Stimulated activated CD8-positive, alpha-beta memory T cell treated with anti-CD3 and anti-CD28 coated beads, Interleukin-4, amount 100 ng/mL, for 24 hours (primary cell): Measurements from ENCODE around the gene GATA1.
A peak's percentile ranks its signal among the peaks of the same experiment; 100 is the strongest.

ENCODE experiments used
- DNase-seq: peaks from one replicate; pipeline ENCODE4 v3.0.0-alpha.2; 2020; ENCODE audit warnings: low read depth

Gene GATA1

DNA sequence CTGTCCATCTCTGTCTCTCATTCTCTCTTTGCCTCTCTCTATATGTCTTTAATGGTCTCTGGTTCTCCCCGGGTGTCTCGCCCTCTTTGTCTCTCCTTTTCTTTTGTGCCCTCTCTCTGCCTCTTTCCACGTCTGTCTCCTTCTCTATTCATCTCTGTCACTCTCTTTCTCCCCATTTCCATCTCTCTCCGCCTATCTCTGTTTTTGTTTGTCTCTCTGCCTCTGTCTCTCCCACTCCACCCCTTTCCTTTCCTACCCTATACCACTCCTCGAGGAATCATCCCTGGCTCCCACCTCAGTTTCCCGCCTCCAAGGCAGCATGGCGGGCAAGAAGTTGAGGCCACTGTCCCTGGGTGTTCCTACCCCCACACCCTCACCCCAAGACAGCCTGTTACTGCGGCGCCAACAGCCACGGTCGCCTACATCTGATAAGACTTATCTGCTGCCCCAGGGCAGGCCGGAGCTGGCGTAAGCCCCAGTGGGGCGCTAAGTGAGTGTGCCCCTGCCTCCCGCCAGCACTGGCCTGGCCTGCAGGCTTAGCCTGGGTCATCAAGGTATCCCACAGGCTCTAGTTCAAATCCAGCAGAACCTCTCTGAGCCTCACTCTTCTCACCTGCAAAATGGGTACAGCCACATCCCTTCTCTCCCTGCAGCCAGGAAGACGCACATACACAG, 713 bp upstream of the GATA1 start:
- no peak for DNase-seq

DNA sequence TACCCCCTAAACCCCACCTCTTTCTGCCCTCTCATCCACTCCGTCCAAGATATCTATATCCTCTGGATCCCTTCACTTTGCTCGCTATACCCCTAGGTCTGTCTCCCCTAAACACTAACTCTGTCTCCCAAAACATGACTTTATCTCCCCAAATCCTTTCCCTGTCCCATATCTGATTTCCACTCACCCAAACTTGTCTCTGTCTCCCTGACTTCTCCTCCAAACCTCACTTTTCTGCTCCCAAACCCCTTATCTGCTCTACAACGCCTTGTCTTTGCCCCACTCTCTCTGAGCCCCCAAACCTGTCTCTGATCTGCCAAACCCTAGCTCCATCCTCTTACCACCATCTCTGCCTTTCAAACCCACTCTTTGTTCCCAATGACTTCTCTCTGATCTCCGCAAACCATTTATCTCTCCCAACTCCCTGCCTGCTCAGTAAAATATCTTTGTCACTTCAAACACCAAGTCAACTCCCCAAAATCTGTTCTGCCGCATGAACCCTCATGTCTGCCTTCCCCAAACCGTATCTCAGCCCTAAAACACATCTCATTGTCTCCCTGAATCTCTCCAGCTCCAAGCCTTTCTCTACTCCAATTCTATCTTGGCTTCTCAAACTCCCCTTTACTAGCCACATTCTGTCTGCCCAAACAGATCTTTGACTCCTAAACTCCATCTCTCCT, 575 bp downstream of the GATA1 start:
- no peak for DNase-seq

DNA sequence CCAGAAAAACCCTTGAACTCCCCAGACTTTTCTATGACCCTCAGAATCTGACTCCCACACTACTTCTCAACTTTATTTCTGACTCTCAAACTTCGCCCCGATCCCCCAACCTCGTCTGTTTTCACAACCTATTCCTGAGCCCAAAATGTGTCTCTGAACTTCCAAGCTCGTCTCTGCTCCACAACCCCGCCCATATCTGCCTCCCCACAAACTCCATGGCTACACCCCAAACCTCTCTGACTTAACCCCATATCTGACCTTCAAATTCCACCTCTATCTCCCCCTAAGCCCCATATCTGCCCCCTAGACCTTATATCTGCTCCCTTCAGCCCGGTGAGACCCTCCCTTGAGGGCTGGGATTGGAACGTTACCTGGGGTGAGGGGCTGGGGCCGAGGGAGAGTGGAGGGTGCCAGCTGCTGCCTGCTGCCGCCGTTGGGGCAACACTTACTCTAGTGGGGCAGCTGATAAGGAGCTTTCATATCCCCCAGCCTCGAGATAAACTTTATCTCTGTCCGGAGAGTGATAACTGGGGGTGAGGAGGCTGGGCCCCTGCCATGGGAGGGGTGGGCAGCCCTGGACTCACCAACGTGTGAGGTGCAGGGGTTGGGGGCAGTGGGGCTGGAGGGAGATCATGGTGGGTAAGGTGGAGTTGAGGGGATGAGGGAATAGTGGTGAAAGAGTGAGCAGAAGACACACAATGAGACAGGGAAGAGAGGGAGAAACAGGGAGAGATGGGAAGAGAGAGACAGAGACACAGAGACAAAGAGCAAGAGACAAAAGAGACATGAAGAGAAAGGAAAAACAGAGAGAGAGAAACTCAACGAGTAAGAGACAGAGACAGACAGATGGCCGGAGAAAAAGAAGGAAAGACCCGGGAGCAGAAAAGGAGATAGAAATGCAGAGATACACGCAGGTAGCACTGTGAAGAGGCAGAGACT, 1.4 kb downstream of the GATA1 start:
- DNase-seq: no peak

DNA sequence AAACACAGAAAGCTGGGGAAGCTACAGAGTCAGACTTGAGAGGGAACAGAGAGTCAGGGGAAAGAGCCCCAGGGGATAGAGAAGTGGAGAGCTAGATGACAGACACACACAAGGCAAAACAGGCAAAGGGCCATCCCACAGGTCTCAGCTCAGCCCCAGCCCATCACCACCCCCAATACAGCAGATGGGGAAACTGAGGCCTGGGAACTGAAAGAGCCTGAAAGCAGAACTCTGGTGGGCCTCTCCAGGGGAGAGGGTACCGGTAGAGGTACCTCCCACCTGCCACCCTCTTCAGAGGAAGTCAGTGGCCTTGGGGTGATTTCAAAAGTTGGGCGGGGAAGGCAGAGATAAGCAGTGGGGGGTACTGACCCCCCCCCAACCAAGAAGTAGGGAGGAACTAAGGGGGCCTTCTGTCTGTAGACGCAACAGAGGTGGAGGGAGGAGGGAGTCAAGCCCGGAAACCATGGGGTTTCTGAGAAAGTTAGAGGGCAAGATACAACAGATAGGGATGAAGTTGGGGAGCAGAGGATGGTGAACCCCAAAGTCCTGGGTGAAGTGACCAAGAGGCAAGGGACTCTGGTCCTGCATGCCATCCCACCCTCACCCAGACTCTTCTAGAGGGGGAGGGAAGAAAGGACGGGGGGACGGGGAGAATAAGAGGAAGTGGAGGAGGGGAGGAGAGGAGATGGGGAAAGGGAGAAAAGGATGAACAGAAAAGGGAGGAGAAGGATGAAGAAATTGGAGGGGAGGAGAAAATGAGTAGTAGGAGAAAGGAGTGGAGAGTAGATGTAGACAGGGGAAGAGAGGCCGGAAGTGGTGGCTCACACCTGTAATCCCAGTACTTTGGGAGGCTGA, 3.2 kb downstream of the GATA1 start:
- DNase-seq: no peak

DNA sequence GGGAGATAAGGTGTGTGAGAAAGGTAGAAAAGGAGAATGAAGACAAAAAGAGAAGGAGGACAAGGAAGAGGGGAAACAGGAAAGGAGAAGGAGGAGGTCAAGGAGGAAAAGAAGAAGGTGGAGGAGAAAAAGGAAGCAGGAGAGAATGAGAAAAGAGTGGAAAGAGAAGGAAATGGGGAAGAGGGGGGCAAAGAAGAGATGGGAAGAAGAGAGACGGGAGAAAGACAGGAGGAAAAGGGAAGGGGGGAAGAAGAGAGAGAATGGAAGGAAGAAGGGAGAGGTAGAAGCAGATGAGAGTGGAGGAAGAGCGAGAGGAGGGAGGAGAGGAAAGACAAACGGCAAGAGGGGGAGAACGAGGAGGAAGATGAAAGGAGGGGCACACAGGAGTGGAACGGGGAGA, 4.1 kb downstream of the GATA1 start:
- DNase-seq: no peak

DNA sequence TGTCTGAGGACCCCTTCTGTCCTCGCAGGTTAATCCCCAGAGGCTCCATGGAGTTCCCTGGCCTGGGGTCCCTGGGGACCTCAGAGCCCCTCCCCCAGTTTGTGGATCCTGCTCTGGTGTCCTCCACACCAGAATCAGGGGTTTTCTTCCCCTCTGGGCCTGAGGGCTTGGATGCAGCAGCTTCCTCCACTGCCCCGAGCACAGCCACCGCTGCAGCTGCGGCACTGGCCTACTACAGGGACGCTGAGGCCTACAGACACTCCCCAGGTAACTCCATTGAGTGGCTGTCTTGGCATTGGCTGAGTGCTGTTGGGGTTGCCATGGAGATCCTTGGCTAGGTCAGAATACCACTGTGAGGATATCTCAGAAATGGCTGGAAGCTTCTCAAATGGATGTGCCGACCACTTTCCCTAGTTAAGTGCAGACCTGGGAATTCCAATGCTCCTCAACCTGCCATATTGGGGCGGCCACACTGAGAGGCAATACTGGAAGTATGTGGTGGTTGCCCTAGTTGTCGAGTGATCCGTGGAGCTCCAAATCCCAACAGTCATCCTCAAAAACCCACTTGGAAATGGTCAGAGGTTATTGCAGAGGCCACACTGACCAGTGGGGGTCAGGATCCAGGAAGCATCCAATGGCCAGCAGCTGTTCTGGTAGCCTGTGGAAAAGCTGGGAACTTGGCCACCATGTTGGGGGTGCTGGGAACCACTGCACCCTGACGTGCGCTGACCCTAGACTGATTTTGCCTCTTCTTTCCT, 4.9 kb downstream of the GATA1 start:
- no peak for DNase-seq

DNA sequence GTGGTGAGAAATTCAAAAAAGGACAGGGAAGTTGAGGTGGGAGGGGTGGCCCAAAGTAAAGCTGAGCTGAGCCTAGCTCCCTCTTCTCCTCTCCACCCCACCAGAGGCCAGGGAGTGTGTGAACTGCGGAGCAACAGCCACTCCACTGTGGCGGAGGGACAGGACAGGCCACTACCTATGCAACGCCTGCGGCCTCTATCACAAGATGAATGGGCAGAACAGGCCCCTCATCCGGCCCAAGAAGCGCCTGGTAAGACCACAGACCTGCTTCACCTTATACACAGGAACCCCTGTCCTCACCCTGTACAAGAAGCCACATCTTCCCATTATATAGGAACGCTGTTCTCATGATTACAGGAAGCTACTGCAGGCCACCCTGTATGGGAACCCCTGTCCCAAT, 5.8 kb downstream of the GATA1 start:
- DNase-seq: no peak

DNA sequence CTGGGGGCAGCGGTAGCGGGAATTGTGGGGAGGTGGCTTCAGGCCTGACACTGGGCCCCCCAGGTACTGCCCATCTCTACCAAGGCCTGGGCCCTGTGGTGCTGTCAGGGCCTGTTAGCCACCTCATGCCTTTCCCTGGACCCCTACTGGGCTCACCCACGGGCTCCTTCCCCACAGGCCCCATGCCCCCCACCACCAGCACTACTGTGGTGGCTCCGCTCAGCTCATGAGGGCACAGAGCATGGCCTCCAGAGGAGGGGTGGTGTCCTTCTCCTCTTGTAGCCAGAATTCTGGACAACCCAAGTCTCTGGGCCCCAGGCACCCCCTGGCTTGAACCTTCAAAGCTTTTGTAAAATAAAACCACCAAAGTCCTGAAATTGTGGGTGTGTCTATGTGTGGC, 7.5 kb downstream of the GATA1 start:
- no peak for DNase-seq

DNA sequence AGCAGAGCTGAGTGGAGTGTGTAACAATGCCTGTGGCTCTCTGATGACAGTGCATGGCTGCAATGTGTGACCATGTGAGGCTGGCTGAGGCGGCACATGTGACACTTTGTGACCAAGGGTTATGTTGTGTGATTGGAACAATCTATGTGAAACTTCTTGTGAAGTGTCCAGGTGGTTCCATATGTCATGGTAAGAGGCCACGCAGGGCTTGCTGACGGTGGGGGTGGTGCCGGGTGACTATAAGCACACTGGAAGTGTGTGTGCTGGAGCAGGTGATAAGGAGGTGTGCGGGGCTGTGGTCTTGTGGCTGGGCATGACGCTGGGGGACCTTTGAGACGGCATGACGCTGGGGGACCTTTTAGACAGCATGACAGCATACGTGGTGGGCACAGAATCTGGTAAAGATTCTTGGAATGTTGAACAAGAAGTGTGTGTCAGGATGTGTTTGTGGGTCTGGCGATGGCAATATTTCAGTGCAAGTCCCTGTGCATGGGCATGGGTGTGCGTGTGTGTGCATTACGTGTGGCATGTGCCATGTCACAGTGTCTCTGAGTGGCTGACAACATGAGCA, 8.0 kb downstream of the GATA1 start:
- DNase-seq: no peak

DNA sequence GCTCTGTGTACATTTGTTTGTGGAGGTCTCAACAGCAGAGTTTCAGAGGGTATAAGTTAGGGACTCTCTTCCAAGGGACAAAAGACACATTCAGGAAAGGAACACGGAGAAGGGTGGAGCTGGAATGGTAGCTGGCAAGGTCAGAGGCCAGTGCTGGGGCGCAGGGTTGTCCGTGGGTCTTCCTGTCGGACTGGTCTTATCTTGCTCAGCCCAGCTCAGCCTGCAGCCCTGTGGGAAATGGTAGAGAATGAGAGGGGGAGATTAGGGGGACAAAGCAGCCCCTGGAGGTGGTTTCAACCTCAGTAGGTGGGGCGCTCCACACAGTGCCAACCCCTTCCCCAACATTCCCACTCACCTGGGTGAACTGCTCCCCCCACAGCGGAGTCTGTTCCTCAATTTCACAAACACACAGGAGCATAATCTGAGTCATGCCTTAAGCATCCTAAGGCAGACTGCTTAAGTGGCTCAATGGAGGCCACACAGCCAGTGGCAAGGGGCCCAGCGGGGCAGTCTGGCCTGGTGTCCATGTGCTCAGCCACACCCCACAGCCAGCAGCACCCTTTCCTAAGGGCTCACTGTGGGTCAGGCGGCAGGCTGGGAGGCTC, 8.6 kb downstream of the GATA1 start:
- no peak for DNase-seq

DNA sequence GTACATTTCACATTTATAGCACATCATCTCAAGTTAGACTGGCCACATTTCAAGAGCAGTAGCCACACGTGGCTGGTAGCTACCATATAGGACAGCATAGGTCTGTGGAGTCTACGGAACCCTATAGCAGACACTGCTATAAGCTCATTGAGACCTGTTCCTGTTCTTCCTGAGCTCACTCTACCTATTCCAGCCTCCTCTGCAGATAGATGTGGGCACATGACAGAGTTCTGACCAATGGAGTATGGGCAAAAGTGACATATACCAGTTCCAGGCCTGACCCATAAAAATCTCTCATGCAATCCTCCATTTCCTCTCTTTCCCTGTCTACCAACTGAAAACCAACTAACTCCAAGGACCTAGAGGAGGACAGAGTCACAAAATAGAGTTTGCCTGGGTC, 11.9 kb downstream of the GATA1 start:
- DNase-seq: no peak

DNA sequence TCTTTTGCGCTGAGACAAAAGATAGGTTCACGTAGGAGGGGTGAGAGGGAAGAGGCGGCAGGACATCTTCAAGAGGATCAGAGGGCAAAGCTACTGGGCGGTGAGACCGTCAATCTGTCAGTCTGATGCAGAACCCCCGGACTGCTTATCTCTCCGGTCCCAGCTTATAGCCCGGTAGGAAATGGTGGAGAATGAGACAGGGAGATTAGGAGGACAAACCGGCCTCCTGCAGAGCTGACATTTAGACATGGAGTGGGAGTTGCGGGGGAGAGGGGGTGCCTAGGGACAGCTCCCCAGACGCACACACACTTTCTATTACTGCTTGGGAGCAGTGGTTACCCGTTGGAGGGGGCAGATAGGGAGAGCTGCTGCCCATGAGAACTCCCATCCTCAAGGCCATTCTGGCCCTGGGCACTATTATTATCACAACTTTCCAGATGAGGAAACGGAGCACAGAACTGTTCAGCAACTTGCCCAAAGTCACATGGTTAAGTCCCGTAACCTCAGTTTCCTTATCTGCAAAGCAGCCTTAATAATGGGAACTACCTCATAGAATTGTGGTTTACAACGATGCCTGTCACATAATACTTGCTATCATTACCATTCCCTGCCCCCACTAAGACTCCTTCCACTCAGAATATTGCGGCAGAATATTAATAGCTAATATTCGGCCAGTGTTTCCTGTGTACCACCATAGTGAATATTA, 14.3 kb downstream of the GATA1 start:
- no peak for DNase-seq

DNA sequence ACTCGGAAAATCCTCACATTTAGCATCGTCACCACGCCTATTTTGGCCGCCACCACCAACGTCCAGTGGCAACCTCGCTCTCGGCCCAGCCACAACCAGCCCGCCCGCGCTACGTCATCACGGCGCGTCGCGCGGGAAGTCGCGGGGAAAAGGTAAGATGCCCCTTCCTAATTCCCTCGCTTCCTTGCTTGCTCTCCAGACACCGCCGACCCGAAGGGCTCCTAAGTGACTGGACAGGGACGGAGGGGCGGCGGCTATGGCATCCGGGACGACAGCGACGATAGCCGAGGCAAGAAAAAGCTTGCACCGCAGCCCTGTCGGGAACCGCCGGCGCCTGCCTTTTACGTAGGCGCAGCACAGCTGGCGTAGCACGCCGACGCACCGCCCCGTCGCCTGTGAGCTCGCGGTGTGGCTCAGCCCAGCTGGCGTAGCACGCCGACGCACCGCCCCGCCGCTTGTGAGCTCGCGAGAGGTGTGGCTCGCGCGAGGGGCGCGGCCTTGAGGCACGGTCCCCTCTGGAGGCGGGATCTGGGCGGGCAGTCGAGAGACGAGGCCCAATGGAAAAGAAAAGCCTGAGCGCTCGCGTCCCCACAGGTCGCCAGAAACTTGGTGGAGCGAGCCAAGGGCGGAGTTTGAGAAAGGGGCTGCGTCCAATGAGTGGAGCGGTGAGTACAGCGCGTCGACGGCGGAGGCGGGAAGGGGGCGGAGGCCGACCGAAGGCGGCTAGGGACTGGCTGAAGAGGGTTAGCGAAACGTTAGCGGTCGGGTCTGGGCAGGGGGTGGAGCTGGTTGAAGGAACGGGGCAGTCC, 15.1 kb downstream of the GATA1 start, which contains the start of gene HDAC6:
HDAC6 (plus strand) TSS at position 788 of the 809 bp plus-strand sequence. CDS start 626 bp downstream, outside the sequence.
- peak; percentile 87 for DNase-seq

DNA sequence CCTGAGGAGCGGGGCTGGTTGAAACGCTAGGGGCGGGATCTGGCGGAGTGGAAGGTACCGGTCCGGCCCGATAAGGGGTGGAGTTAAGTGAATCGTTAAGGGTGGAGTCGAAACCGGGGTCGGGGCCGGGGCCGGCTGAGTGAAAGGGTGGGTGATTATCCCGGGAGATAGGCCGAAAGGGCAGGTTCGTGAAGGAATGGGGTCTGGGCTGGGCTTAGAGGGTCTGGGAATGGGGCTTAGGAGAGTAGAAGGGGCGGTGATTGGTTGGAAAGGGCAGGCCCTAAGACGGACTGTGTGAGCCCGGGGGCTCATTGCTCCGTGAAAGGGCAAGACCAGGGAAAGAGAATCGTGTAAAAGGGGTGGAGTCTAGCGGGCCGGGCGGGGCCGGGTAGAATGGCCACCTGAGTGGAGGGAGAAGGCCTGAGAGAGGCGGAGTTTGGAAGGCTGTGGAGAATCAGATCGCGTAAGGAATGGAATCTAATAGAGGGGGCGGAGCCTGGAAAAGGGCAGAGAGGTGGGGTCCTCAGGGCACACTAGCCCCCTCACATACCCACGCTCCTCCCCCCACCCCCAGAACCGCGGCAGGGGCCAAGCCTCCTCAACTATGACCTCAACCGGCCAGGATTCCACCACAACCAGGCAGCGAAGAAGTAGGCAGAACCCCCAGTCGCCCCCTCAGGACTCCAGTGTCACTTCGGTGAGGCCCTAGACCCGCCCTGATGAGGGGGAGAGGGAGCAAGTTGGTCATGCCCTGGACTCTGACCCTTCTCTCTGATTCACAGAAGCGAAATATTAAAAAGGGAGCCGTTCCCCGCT, 15.9 kb downstream of the GATA1 start:
- DNase-seq: peak; percentile 61

DNA sequence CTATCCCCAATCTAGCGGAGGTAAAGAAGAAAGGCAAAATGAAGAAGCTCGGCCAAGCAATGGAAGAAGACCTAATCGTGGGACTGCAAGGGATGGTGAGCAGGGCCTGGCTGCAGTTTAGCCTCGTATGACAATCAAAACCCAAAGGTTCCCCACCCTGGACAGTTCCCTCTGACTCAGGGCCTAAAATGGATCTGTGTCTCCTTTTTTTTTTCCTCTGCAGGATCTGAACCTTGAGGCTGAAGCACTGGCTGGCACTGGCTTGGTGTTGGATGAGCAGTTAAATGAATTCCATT, 16.5 kb downstream of the GATA1 start:
- no peak for DNase-seq

DNA sequence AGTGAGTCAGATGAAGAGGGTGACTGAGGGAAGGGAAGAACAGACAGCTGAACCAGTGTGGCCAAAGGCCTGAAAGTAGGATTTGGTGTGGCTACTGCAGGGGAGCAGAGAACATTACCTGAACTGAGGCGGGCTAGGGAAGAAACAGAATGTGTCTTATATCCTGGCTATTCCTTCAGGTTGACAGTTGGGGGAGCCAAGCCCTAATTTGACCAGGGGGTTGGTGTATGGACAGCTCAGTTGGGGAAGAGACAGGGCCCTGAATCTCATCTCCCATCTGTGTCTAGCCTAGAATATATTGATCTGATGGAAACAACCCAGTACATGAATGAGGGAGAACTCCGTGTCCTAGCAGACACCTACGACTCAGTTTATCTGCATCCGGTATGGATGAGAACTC, 19.7 kb downstream of the GATA1 start:
- no peak for DNase-seq

DNA sequence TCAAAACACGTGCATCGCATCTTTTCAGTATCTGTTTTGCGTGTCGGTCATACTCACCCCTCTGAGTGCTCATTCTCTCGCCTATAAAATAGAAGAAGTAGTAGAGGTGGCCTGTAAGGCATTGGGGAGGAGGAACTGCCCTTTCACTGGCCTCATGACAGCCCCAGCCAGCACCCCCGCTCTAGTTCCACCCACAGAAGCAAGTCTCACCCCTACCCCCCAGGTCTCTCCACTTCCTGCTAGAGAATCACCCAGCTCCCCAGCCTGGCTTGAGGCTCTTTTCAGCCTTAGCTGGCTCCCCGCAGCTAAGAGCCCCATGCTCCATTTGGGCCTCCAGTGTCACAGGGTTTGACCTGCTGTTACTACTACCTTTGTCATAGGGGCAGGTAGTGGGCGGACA, 27.3 kb downstream of the GATA1 start:
- no peak for DNase-seq

DNA sequence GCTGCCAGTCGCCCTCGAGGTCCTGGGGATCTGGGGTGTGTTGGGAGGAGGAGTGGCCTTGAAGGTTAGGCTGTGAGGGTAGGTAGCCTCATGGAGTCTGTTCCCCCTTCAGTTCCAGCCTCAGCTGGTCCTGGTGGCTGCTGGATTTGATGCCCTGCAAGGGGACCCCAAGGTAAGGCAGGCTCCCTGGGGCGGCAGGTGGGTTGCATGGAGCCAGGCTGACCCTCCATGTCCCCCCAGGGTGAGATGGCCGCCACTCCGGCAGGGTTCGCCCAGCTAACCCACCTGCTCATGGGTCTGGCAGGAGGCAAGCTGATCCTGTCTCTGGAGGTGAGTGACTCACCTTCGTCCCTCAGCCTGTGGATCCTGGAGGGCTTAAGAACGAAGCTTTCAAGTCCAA, 28.3 kb downstream of the GATA1 start:
- DNase-seq: no peak
